GM23248 (cell line): Measurements from ENCODE around the gene GSE1. TPM values are rescaled to one million over a fixed set of nuclear protein-coding genes. Genes with fewer than 3 reads are reported as not detected.

ENCODE experiments used
- DNase-seq: peaks from one replicate; pipeline ENCODE4 v3.0.0-alpha.2; 2015
- H2AFZ ChIP-seq: fragments of 200-600 bp; sonication (generic); 2 replicates; pipeline ENCODE4 v1.6.1; 2016; ENCODE audit warnings: antibody characterized with exemption
- H3F3A ChIP-seq: fragments of 200-600 bp; sonication (generic); 2 replicates; pipeline ENCODE4 v1.6.1; 2016; ENCODE audit warnings: mild to moderate bottlenecking, antibody characterized with exemption, mixed run types; ENCODE audit not compliant: insufficient read depth
- H3K27ac ChIP-seq: fragments of 200-600 bp; sonication (generic); 2 replicates; pipeline ENCODE4 v1.5.1; 2016; ENCODE audit warnings: mild to moderate bottlenecking
- H3K27me3 ChIP-seq: fragments of 200-600 bp; sonication (generic); replicated peaks from 2 replicates; pipeline ENCODE4 v1.6.1; 2016; ENCODE audit warnings: mild to moderate bottlenecking; ENCODE audit not compliant: insufficient read depth
- H3K36me3 ChIP-seq: fragments of 200-600 bp; sonication (generic); 2 replicates; pipeline ENCODE4 v1.6.1; 2016; ENCODE audit warnings: low read depth, mild to moderate bottlenecking
- H3K4me1 ChIP-seq: fragments of 200-600 bp; sonication (generic); 2 replicates; pipeline ENCODE4 v1.6.1; 2016; ENCODE audit warnings: mild to moderate bottlenecking; ENCODE audit not compliant: insufficient read depth
- H3K4me2 ChIP-seq: fragments of 200-600 bp; sonication (generic); one replicate; pipeline ENCODE4 v1.6.1; 2016; ENCODE audit warnings: mild to moderate bottlenecking; ENCODE audit not compliant: unreplicated experiment
- H3K4me3 ChIP-seq: fragments of 200-600 bp; sonication (generic); 2 replicates; pipeline ENCODE4 v1.5.1; 2016; ENCODE audit warnings: mild to moderate bottlenecking
- H3K79me2 ChIP-seq: fragments of 200-600 bp; sonication (generic); 2 replicates; pipeline ENCODE4 v1.6.1; 2016; ENCODE audit warnings: mild to moderate bottlenecking; ENCODE audit not compliant: insufficient read depth
- H3K9ac ChIP-seq: fragments of 200-600 bp; sonication (generic); 2 replicates; pipeline ENCODE4 v1.6.1; 2016; ENCODE audit warnings: mild to moderate bottlenecking
- H3K9me2 ChIP-seq: fragments of 200-600 bp; sonication (generic); 2 replicates; pipeline ENCODE4 v1.6.1; 2016; ENCODE audit warnings: mixed run types, mild to moderate bottlenecking, moderate library complexity; ENCODE audit not compliant: insufficient read depth
- H3K9me3 ChIP-seq: fragments of 200-600 bp; sonication (generic); one replicate; pipeline ENCODE4 v1.6.1; 2017; ENCODE audit warnings: low read depth
- H4K20me1 ChIP-seq: fragments of 200-600 bp; sonication (generic); 2 replicates; pipeline ENCODE4 v1.6.0; 2016; ENCODE audit not compliant: insufficient read depth
- EZH2 ChIP-seq: fragments of 200-600 bp; sonication (generic); IDR thresholded peaks from 2 replicates; pipeline ENCODE4 v1.6.1; 2018; ENCODE audit warnings: antibody characterized with exemption, mild to moderate bottlenecking; ENCODE audit not compliant: insufficient read depth, poor library complexity, severe bottlenecking
- EZH2phosphoT487 ChIP-seq: fragments of 200-600 bp; sonication (generic); IDR thresholded peaks from 2 replicates; pipeline ENCODE4 v1.6.1; 2018; ENCODE audit warnings: antibody characterized with exemption, moderate library complexity, mild to moderate bottlenecking, low read depth; ENCODE audit not compliant: insufficient read depth
- WGBS, 2 experiments: methylation state at CpG; one replicate each; pipeline ENCODE4 v1.1.6; 2015 to 2017; ENCODE audit warnings: low lambda C conversion rate in 2 of 2, low coverage in 1 of 2; ENCODE audit errors: missing lambda C conversion rate in 2 of 2; 5-methylcytosine and 5-hydroxymethylcytosine counted together
- in situ Hi-C: fragments of 300-500 bp; cut with MboI; formaldehyde crosslinking; loops from 2 replicates; pipeline ENCODE4 v1.15.0; 2020
- polyA plus RNA-seq: library from polyadenylated mRNA; unstranded; fragments of >200 nt; fragmentation: Nextera tagmentation; extraction: Ambion mirVana; gene quantifications from 2 replicates; pipeline ENCODE4 v1.2.1, GENCODE V29; 2016
- total RNA-seq: library from RNA; depleted of rRNA; stranded (reverse); fragments of >200 nt; shearing (Covaris generic); gene quantifications from 2 replicates; pipeline ENCODE4 v1.2.3, GENCODE V29; 2014

The GSE1 gene
- total and polyA plus RNA-seq, 2 experiments from 2014 or later = 11.6 to 35.1 TPM

DNA sequence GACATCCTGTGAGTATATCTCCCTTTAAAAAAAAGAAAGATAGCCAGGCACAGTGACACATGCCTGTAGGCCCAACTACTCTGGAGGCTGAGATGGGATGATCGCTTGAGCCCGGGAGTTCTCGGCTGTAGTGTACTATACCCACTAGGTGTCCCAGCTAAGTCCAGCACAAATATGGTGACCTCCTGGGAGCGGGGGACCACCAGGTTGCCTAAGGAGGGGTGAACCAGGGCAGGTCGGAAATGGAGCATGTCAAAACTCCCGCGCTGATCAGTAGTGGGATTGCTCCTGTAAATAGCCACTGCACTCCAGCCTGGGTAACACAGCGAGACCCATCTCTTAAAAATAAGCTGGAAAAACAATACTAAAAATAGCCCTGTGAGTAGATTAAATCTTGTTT is 46.2 kb downstream of the GSE1 start:
- no peak for TF ChIP-seq EZH2phosphoT487
- no peak for TF ChIP-seq EZH2

DNA sequence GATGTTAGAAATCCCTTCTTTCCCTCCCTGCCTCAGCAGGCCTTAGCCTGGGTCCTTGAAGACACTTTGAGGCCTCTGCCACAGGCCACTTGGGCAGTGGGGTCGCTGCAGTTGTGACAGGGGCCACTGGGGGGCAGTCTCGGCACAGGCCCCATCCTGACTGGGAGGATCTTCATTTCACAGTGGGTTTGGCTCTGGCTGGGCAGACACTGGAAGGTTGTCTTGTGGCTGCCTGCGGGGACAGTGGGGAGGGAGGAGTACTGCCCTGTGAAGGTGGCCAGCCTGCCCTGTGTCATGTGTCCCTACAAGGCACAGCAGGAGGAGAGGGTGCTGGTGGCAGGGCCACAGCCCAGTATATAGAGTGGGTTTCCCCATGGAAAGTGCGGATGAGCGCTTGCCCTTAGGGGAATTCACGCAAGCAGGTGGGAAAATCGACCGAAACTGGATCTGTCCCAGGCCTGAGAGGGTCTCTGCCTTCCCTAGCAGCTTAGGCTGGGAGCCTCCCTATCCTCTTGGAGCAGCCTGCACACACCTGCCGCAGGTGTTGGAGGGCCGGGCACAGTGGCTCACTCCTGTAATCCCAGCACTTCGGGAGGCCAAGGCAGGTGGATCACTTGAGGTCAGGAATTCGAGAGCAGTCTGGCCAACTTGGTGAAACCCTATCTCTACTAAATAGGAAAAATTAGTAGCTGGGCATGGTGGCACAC is 46.8 kb downstream of the GSE1 start:
- H3K4me3 ChIP-seq = no peak overlapping the region
- H3K79me2 ChIP-seq = no peaks in the 10 kb centered on the region
- TF ChIP-seq EZH2phosphoT487 = no peak
- TF ChIP-seq EZH2 = no peak
- WGBS, 2 experiments = 78 to 79% methylated on average over 12 of the region's 12 CpGs
- no peaks in the 10 kb centered on the region for H3F3A ChIP-seq
- H3K4me2 ChIP-seq = no peak overlapping the region
- H3K27me3 ChIP-seq = no peaks in the 10 kb centered on the region
- H3K4me1 ChIP-seq = no peaks in the 10 kb centered on the region
- no peaks in the 10 kb centered on the region for H4K20me1 ChIP-seq
- H3K27ac ChIP-seq = no peak overlapping the region
- peaks cover 20% of the 10 kb centered on the region; the same call in 1 of the 2 replicates for H3K36me3 ChIP-seq
- DNase-seq = peak; percentile 62
- H2AFZ ChIP-seq = no peak overlapping the region
- in situ Hi-C loops = no loop called here
- no peaks in the 10 kb centered on the region for H3K9me2 ChIP-seq
- H3K9ac ChIP-seq = no peak overlapping the region
- no peaks in the 10 kb centered on the region for H3K9me3 ChIP-seq

More for the DNA sequence above, 46.2 kb downstream of the GSE1 start:
- Histone ChIP-seq H3K79me2 (no peaks in the 10 kb centered on the region), H3K4me3 (no peak overlapping the region), H3K9ac (no peak overlapping the region), H3K9me3 (no peaks in the 10 kb centered on the region), H3K27me3 (no peaks in the 10 kb centered on the region), H3K4me2 (no peak overlapping the region), H4K20me1 (no peaks in the 10 kb centered on the region), H3K27ac (no peak overlapping the region), H3K9me2 (no peaks in the 10 kb centered on the region), H3K36me3 (peaks cover 14% of the 10 kb centered on the region; the same call in 1 of the 2 replicates), H3F3A (no peaks in the 10 kb centered on the region), H3K4me1 (no peaks in the 10 kb centered on the region), H2AFZ (no peak overlapping the region)
- in situ Hi-C loops = no loop called here
- DNase-seq = no peak
- WGBS, 2 experiments = 92 to 95% methylated on average over 8 of the region's 8 CpGs

DNA sequence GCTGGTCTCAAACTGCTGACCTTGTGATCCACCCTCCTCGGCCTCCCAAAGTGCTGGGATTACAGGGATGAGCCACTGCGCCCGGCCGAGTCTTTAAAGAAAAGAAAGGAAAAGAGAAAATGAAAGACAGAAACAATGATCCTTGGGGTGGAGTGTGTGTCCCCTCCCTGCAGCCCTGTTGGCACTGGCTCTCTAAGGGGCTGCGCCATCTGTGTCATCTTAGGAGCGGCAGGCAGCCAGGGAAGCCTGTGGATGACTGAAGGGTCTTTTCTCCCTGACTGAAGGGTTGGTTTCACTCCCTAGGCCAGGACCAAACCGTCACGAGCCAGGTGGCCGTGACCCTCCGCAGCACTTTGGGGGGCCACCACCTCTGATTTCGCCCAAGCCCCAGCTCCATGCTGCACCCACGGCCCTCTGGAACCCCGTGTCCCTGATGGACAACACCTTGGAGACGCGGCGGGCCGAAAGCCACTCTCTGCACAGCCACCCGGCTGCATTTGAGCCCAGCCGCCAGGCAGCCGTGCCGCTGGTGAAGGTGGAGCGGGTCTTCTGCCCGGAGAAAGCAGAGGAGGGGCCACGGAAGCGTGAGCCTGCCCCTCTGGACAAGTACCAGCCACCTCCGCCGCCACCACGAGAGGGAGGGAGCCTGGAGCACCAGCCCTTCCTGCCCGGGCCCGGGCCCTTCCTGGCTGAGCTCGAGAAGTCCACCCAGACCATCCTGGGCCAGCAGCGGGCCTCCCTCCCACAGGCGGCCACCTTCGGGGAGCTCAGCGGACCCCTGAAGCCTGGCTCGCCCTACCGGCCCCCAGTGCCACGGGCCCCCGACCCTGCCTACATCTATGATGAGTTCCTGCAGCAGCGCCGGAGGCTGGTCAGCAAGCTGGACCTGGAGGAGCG is 48.0 kb downstream of the GSE1 start:
- Histone ChIP-seq H3K36me3 (peaks cover 23% of the 10 kb centered on the region; the same call in 1 of the 2 replicates), H4K20me1 (no peaks in the 10 kb centered on the region), H3K27ac (no peak overlapping the region), H3F3A (no peaks in the 10 kb centered on the region), H3K4me2 (no peak overlapping the region), H2AFZ (no peak overlapping the region), H3K9ac (no peak overlapping the region), H3K79me2 (no peaks in the 10 kb centered on the region), H3K9me3 (no peaks in the 10 kb centered on the region), H3K9me2 (no peaks in the 10 kb centered on the region), H3K4me1 (no peaks in the 10 kb centered on the region), H3K4me3 (no peak overlapping the region), H3K27me3 (no peaks in the 10 kb centered on the region)
- WGBS, 2 experiments = 95 to 96% methylated on average over 39 to 42 of the region's 42 CpGs
- TF ChIP-seq EZH2 (no peak), EZH2phosphoT487 (no peak)
- DNase-seq = no peak
- in situ Hi-C loops = no loop called here

DNA sequence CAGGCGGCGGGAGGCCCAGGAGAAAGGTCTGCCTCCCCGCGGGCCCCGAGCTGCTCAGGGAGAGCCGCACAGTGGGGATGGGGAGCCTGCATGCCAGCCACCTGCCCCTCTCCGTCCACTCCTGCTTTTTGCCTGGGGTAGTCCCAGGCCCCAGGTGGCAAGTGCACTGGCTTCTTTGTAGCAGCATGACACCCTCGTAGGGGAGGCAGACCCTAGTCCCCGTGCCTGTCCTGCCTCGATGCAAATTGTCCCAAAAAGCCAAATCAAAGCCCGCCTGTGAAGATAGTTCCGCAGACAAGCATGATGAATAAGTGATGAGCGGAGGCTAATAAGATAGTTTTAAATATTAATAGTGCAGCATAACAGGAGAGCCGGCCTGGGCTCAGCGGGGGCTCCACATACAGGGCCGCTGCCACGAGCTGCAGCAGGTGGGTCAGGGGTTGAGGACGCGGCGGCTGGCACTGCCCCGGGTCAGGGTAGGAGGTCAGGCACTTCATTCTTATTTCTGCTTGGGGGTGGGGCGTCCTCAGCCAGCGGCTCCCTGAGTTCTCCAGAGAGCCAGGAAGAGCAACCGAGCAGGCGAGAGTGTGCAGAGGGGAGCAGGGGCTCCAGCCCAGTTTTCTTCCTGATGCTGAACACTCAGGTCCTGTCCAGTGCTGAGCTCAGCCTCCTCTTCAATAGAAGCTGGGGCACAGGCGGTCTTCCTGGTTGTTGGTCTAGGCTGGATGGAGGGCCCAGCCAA is 48.8 kb downstream of the GSE1 start:
- DNase-seq = no peak
- no peaks in the 10 kb centered on the region for H3K9me3 ChIP-seq
- no peaks in the 10 kb centered on the region for H3F3A ChIP-seq
- no peak overlapping the region for H3K4me2 ChIP-seq
- H3K79me2 ChIP-seq = no peaks in the 10 kb centered on the region
- in situ Hi-C loops = no loop called here
- H3K4me1 ChIP-seq = no peaks in the 10 kb centered on the region
- H3K27me3 ChIP-seq = no peaks in the 10 kb centered on the region
- no peaks in the 10 kb centered on the region for H4K20me1 ChIP-seq
- no peak overlapping the region for H3K9ac ChIP-seq
- H3K9me2 ChIP-seq = no peaks in the 10 kb centered on the region
- WGBS, 2 experiments = 95 to 98% methylated on average over 26 of the region's 26 CpGs
- peaks cover 31% of the 10 kb centered on the region for H3K36me3 ChIP-seq
- H3K4me3 ChIP-seq = no peak overlapping the region
- H2AFZ ChIP-seq = no peak overlapping the region
- TF ChIP-seq EZH2 (no peak), EZH2phosphoT487 (no peak)
- H3K27ac ChIP-seq = no peak overlapping the region
